Prostate gland (tissue), 2 donors: ENCODE measurements around the gene PLA2G2D.

Source experiments
- CTCF ChIP-seq, 4 experiments: fragments of 200-600 bp in 2 of 4; fragments of 450-650 bp in 2 of 4; sonication (generic) in 2 of 4; IDR thresholded peaks; 1 replicate in 3 of 4; 2 replicates in 1 of 4; pipeline ENCODE4 v1.5.1; 2016 to 2019; ENCODE audit warnings: antibody characterized with exemption in 4 of 4, mild to moderate bottlenecking in 2 of 4, moderate library complexity in 2 of 4
- POLR2A ChIP-seq: fragments of 450-650 bp; IDR thresholded peaks from one replicate; pipeline ENCODE4 v1.6.1; 2016; ENCODE audit warnings: antibody characterized with exemption, mild to moderate bottlenecking
- POLR2AphosphoS5 ChIP-seq: sonication (generic); formaldehyde crosslinking; IDR thresholded peaks from one replicate; pipeline ENCODE4 v1.6.1; 2017; ENCODE audit warnings: antibody characterized with exemption

DNA sequence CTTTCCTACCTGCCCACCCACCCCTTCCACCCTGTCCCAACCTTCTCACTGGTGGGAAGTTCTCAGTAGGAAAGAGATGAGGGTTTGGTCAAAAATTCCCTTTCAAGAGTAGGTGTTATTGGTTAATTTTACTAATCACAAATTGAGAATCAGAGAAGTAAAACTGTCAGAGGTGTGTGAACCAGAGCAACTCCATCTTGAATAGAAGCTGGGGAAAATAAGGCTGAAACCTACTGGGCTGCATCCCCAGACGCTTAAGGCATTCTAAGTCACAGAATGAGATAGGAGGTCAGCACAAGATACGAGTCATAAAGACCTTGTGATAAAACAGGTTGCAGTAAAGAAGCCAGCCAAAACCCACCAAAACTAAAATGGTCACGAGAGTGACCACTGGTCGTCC lies 11.5 kb downstream of the PLA2G2D start:
- TF ChIP-seq CTCF (IDR thresholded peaks at IDR 0.05) (no peak), POLR2AphosphoS5 (no peak), POLR2A (no peak)
